Measurements from ENCODE around the gene KIF9.
"Not testable (repeated sequence)": the region's sequence is repeated elsewhere in the genome, so short reads cannot be mapped to it uniquely, and the experiment has no call there.

KIF9 gene

DNA sequence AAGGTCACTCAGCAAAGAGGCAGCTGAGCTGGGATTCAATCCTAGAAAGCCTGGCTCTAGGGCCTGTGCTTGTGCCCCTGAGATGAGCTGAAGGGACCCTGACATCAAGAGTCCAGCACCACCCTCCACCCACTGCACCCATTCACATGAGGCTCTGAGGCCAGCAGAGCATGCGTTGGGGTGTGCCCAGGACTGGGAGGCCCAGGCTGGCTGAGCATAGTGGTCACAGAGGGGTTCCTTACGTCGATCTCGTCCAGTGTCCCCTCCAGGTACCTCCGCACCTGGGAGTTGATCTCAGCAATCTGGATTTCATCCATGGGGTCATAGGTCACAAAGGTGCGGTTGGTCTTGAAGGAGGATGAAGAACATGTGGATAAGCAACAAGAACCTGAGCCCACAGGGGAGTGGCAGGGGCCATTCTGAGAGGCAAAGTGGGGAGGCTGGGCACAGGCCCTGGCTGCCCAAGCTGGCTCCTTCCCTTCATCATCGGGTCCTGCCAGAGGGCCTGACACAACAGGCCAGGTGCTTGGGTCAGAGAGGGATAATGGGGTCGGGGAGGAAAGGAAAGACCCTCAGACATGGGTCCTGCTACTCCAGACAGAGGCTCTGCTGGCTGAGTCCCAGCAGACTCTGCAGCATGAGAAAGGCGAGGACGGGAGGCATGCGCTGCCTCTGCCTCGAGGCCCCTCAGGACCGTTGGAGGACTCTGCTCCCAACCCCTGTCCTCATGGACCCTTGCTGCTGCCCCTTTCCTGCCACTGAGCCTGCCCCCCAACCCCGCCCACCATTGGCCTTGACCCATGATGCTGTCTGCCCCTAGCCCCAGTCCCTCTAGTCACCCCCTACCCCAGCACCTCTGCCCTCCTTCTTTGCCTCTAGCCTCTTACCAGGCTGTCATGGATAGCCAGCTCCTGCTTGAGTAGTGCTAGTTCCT lies 35.2 kb downstream of the KIF9 start:
- DNase-seq: no peak

DNA sequence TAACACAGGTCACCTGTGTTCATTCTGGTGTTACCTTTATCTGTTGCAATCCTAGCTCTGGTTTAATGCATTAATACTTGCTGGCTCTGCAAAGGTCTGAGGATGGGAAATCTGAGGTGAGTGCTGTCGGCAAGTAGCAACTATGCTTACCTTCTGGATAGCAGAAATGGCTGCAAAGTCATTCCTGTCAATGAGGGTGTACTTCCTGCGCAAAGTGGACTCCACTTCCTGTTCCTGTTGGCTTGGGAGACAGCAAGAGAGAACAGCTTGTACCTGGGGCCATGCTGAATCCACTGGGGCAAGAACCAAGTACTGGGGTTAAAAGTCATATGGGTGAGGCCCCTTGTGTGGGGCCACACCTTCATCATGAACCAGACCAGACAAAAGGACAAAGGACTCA lies 37.3 kb downstream of the KIF9 start:
- DNase-seq: no peak

DNA sequence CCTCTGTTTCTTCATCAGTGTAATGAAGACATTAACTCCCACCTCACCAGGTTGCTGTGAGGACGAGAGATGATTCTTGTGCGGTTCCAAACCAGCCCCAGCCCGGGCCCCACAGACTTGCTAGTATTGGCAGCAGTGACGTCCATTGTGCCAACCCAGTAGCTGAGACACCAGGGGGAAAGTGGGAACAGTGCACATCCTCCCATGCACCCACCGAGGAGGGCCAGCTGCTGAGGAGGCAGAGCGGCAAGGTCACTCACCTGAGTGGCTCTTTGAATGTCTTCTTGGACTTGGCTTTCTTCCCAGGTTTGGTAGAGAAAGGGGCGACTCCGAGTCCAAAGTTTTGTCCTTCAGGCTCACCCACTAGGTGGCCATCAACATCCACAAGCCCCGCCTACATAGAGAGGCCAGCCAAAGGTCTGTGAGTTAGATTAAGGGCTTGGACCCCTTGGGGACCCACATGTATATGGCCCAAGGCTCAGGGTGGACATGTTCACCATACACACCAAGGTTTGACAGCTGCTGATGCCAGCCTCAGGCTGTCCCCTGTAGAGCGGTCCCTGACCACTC lies 38.0 kb downstream of the KIF9 start:
- no peak for DNase-seq

DNA sequence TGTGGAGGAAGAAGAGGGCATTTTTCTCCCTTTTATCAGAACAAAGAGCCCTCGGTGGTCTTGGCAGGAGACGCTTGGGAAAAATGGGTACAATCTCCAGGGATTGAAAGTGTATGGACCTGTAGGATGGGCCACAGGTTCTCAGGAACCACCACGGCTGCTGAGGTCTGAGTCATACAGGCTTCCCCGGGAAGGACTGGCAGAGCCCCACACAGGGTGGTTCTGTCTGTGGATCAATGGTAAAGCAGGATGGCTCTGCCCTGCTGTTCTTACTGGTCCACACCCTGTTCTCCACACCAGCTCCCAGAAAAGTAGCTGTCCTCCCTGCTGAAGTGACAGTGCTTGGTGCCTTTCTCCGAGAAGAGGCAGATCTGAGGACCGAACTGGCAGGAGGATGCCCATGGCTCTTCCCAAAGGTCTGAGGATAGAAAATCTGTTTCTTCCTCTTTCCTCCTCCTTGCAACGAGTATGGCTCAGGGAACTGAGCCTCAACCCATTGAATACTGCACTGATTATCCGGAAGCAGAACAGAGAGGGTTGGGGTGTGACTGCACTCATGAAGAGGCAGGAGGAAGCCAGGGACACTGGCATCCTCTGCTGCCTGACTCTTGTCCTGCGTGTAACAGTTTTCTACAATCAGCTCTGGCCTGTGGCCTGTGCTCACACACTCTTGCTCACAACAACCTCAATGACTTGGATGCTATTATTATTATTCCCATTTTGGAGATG lies 39.0 kb downstream of the KIF9 start:
- DNase-seq: no peak

DNA sequence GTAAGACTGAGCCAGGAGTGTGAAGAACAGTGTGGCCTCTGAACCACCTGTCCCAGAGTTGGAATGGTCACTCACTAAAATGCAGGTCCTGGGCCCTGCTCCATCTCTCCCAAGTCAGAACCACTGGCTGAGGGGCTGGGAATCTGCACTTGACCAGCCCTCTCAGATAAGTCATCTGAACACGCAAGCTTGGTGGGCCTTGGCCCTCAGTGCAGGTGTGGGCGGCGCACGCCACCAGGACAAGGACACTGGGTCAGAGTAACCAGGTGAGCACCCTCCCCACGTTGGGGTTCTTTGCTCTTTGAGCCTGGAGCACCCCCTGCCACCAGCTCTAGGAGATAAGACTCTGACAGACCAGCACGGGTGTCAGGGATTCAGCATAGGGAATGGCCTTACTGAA lies 42.7 kb downstream of the KIF9 start:
- DNase-seq: no peak

DNA sequence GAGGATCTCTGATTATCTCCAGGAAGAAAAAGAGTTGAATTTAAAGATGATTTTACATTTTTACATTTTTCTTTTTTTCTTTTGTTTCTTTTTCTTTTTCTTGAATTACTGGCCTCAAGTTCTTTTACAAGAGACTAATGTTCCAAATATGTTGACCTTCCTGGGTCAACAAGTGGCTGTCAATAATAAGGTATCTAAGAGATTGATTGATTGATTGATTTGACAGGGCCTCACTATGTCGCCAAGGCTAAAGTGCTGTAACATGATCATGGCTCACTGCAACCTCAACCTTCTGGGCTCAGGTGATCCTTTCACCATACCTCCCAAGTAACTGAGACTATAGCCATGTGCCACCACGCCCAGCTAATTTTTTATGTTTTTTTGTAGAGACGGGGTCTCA lies 44.6 kb downstream of the KIF9 start:
- no peak for DNase-seq

DNA sequence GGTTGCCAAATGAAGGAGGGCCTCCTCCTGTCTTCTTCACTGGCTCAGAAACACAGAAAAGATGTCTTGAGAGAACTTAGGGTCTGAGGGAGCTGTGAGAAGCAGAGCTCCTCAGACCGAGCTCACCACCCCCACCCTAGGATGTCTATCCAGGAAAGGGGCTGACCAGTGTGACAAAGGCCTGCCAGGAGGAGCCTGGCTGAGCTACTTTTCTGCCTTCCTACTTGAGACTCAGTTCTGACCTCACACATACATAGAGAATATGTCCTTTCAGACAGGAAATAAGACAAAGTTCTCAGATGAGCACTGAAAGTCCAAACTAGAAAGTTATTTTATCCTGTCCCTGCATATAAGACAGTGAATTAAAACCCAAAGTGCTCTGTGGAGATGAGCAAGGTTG lies 54.5 kb downstream of the KIF9 start:
- DNase-seq: no peak

DNA sequence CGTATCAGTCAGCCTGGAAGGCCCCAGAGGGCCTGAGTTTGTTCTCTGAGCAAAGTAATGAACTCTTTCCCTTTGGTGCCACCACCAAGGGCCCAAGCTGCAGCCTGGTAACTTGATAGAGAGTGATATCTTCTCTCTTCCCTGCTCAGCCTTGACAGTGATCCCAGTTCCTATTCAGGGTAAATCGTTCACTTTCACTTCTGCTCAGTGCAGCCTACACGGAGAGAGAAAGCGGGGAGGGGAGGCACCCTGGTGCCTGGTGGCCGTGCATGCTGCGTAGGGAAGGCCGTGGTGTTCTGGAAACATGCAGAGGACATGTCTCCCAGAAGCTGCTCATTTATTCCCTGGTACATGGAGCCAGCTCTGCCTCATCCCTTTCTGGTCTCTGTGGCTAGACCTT lies 54.9 kb downstream of the KIF9 start:
- no peak for DNase-seq

DNA sequence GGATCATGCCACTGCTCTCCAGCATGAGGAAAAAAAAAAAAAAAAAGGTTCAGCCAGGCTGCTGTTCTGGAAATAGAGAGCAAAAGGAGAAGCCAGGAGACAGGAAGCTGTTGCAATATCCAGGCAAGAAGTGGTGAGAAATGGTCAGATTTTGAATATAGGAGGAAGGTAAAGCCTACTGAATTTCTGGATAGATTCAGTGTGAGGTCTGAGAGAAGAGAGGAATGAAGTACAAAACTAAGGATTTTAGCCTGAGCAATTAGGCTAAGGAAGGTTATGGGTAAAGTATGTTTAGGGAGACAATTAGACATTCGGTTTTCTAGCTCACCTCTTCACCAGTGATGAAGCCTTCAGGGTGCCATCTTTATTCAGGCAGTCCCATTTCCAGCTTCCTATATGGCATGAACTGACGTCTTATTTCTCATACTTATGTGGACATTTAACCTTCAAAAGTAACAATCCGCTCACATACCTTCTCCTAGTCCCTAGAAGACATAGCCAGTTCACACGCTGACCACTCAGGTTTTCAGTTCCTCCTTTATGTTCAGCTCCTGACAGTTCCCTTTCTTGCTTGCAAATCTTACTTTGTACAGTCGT lies 57.2 kb downstream of the KIF9 start:
- no peak for DNase-seq

DNA sequence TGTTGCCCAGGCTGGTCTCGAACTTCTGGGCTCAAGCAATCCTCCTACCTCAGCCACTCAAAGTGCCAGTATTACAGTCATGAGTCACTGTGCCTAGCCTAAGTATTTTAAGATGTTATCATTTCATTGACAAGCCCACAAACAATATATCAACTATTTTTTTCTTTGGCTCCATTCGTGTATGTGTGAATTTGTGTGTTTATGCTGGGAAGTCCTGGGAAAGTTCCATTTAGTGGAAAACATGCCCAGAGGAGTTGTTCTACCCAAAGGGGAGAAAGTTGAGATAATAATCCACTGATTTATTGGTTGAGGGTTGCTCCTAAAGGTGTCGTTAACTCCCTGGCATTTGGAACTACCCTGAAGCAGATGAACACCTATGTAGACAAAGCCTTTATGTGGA lies 58.8 kb downstream of the KIF9 start:
- no peak for DNase-seq

DNA sequence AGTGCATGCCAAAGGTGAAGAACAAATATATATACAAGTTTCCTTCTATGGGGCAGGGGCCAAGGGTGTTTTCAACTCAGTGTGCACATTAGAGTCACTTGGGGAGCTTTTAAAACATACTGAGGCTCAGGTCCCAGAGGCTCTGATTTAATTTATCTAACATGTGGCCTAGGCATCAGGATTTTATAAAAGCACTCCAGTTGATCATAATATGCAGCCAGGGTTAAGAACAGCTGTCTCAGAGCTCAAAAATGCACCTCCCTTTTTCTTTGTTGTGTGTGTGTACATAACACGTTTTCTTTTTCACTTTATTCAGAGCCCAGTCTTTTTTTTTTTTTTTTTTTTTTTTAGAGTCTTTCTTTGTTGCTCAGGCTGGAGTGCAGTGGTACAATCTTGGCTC lies 60.8 kb downstream of the KIF9 start:
- DNase-seq: no peak

DNA sequence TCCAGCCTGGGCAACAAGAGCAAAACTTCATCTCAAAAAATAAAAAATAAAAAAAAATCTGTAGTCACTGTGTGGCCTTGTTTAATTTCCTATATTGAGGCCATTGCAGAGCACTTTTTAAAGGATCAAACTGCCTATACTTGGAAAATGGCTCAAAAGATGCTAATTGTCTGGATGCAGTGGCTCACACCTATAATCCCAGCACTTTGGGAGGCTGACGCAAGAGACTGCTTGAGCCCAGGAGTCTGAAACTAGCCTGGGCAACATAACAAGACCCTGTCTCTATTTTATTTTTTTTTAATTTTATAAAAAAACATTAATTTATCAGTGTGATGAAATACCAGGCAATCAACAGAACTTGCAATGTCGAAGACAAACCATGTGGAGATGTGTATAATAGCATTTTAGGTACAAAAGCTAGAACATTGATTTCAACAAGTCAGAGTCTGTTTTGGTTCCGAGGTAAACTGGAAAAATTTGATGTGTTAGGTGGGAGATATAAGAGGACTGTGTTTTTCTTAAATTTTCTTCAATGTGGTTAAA lies 71.7 kb downstream of the KIF9 start:
- DNase-seq: no peak

DNA sequence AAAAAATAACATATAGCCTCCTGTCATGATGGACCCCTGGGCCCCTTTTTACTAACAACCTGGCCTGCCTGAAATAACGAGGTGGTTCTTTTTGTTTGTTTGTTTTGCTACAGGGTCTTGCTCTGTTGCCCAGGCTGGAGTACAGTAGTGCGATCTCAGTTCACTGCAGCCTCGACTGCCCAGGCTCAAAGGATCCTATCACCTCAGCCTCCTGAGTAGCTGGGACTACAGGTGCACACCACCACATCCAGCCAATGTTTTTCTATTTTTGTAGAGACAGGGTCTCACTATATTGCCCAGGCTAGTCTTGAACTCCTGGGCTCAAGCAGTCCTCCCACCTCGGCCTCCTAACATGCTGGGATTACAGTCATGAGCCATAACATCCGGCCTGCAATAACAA lies 76.6 kb downstream of the KIF9 start:
- DNase-seq: not testable (repeated sequence)

DNA sequence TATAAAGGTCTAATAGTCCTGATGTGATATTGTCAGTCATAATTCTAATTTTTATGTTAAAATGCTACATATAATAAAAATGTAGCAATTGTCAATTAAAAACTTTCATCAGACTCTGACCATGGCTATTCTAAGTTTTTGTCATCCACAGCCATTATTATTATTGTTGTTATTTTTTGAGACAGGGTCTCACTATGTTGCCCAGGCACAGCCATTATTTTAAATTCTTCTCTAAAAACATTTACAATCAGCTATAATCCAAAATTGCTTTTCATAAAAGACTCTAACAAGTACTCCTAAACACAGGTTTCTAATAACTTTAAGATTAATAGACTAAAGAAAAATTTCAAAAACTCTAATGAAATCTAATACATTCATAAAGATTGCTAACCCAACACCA lies 77.7 kb downstream of the KIF9 start:
- DNase-seq: no peak

DNA sequence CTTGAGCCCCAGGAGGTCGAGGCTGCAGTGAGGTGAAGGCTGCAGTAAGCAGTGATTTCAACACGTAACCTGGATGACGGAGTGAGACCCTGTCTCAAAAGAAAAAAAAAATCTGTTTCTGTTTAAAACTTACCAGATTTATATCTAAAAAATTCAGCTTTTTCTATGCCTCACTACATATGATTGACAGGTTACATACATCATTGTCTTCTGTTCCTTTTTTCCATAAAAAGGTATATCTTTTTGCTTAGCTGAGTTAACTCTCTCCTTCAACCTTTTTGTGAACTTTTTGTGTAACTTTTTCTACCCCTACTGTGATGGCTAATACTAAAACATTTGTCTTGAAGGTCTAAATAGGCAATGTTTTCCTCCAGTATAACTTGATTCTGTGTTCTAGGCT lies 80.1 kb downstream of the KIF9 start:
- no peak for DNase-seq

DNA sequence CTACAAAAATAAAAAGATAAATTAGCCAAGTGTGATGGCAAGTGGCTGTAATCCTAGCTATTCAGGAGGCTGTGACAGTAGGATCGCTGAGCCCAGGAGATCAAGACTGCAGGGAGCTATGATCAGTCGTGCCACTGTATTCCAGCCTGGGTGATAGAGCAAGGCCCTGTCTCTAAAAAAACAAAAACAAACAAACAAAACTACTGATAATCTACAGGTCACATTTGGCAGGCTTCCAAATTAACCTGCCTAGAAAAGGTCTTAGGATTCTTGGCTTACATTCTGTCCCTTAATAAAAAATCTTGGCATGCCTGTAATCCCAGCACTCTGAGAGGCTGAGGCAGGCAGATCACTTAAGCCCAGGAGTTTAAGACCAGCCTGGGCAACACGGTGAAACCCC lies 85.3 kb downstream of the KIF9 start:
- no peak for DNase-seq

DNA sequence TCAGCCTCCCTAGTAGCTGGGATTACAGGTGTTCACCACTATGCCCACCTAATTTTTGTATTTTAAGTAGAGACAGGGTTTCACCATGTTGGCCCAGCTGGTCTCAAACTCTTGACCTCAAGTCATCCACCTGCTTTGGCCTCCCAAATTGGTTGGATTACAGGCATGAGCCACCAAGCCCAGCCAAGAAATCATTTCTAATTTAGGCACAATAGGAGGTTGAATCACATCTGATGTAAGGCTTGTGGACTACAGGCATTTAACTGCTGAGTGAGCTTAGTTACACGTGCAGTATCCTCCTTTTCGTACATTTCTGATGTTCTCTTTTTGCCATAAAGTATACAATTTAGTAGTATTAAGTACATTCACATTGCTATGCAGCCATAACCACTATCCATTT lies 87.6 kb downstream of the KIF9 start:
- DNase-seq: no peak

DNA sequence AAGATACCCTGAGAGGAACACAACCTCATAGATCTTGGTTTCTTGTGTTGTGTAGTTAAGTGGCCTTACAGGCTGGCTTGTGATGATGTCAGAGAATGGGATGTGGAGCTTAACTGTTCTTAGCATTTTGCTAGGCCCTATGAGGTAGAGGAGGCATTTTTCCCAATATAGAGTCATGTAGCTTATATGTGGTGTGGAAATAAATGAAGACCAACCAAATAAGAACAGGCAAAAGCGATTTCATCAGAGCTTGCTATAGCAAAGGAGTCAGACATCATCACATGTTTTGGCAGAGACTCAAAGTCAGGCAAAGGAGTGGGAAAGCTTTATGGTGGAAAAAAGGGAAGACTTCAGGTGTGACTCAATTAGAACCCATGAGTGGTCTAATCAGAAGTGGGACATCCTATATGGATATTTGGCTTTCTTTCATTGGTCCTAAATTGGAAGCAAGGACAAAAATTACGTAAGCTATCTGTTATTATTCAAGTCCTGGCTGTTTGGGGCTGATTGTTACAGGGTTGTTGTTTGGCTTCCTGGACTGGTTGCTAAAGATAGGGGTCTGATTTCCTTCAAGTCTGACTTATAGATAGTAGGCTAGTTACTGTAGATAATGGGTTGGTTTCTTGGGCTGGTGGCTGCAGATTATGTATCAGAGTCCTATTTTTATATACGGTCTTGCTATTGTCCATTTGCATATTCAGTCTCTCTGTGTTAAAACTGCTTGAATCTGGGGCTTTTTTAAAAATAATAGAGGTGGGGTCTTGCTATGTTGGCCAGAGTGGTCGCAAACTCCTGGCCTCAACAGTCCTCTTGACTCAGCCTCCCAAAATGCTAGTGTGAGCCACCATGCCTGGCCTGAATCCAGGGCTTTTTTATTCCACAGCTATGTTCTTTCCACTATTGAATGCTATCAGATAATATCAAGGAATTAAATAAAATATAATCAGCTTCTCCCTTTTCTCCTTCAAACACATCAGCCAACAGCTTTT lies 88.4 kb downstream of the KIF9 start:
- no peak for DNase-seq

DNA sequence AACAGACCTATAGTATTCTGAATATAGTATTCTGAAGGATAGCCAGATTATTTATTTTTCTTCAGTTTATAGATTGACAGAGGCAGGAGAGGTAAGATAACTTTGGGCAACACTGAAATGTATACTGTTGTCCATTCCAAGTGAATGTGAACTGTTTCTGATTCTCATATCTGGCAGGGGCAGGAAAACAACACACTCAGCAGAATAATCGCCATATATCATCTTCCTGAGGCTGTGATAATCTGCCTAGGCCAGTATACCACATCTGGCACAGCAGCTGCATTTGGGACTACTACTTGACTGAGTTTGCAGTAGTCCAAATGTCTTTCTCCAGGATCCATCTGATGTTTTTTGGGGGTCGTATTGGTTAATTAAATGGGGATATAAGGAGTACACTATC lies 96.3 kb downstream of the KIF9 start:
- DNase-seq: no peak

DNA sequence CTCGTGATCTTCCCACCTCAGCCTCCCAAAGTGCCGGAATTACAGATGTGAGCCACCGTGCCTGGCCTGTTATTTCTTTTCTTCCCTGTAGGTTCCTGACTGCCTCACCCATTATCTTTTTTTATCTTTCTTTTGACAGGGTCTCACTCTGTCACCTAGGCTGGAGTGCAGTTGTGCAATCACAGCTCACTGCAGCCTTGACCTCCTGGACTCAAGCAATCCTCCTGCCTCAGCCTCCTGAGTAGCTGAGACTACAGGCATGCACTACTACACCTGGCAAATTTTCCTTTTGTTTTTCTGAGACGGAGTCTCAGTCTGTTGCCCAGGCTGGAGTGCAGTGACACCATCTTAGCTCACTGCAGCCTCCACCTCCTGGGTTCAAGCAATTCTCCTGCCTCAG lies 100.9 kb downstream of the KIF9 start:
- not testable (repeated sequence) for DNase-seq

DNA sequence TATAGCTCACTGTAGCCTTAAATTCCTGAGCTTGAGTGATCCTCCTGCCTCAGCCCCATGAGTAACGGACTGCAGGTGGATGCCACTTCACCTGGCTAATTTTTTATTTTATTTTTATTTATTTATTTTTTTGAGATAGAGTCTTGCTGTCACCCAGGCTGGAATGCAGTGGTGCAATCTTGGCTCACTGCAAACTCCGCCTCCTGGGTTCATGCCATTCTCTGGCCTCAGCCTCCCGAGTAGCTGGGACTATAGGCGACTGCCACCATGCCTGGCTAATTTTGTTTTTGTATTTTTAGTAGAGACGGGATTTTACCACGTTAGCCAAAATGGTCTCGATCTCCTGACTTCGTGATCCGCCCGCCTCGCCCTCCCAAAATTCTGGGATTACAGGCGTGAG lies 102.6 kb downstream of the KIF9 start:
- DNase-seq: not testable (repeated sequence)
